Epidermal melanocyte (primary cell): ENCODE measurements around the gene SPTBN1.
A peak's percentile ranks its signal among the peaks of the same experiment; 100 is the strongest.

Experiments used
- DNase-seq: peaks from one replicate; pipeline ENCODE4 v3.0.0; 2011; ENCODE audit warnings: low spot score; ENCODE audit not compliant: insufficient read length

SPTBN1 gene

GRCh38 chr2:54606393-54606958, 150.3 kb downstream of the SPTBN1 start:
- no peak for DNase-seq

DNA sequence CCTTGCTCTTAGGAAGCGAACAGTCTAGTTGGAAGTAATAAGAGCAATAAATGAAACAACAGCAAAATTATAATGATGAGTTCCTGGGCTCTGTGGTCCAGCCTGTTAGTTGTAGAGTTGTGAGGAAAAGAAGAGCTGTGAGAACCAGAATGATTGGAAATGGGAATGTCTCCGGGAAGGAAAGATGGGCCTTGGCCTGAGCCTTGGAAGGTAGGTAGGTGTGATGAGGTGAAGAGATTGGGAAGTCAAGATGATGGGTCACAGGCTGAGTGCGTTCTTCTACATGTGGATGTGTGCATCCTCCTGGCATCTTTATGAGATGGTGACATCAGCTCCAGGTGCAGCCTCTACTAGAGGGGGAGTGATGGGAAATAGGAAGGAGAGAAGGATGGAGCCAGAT, 152.1 kb downstream of the SPTBN1 start:
- DNase-seq = no peak

- no peak for DNase-seq
Measured at GRCh38 chr2:54609241-54609640, 153.1 kb downstream of the SPTBN1 start.

DNA sequence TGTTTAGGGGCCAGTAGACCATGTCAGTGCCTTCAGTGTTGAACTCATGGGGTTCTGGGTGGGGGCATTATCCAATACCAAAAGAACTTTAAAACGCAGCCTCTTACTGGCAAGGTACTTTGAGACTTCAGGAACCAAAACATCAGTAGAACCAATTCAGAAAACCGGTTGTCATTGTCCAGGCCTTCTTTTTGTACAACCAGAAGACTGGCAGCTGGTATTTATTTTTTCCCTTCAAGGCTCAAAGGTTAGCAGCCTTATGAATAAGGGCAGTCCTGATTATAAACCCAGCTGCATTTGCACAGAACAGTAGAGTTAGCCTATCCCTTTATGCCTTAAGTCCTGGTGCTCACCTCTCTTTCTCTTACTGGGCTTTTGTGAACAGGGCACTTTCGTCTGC, 153.5 kb downstream of the SPTBN1 start:
- DNase-seq = no peak

DNA sequence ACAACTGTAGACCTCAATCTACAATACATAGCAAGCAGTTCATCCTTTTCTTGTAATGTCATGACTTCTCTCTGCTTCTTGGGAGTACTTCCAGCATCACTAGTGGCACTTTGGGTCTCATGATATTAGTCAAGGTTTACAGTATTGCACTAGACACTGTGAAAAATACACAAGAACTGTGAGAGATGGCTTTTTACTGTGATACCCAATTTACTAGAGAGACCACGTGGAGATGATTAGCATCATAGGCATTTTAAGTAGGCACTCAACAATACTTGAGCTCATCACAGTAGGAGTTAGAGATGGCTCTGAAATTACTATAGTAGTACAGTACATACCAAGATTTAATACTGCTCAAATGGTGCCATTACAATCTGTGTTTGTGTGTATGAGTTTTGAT, 154.6 kb downstream of the SPTBN1 start:
- no peak for DNase-seq

DNA sequence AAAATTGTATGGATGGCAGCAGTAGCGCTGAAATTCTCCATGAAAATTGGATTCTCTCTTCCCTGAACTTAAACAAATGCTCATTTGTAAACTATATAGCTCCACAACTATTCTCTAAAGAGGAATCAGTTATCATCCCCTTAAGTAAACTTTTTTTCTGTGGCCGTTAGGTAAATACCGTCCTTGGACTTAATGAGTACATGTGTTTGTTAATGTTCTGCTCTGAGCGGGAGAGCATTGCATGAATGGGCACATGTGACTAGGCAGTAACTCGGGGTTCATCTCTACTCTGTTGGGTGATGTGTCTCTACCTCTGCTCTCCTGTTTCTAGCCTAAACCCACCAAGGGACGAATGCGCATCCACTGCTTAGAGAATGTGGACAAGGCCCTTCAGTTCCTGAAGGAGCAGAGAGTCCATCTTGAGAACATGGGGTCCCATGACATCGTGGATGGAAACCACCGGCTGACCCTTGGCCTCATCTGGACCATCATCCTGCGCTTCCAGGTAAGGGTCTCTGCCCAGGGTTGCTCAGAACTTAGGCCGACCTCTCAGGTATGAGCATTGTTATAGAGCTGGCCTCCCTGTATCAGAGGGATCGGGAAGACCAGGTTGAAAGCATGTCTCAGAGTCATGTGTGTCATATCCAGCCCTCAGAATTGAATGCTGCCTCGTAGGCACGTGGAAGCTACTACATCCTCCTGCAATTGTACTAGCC, 155.9 kb downstream of the SPTBN1 start:
- DNase-seq = no peak

DNA sequence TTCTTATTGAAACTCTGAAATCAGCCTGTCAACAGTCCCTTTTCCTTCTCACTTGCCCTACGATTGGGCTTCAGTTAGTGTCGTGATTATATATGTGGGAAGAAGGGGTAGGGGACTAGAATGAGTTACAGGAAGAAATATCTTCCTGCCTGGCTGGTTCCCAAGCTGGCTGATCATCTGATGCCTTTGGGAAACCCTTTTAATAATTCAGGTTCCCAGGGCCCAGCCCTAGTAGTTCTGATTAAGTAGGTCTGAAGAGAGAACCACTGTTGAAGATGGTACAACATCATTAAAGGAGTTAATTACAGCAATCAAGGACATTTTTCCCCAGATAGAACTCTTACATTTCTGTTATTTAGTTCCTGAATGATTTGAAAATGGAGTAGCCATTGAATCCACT, 157.3 kb downstream of the SPTBN1 start:
- no peak for DNase-seq

DNA sequence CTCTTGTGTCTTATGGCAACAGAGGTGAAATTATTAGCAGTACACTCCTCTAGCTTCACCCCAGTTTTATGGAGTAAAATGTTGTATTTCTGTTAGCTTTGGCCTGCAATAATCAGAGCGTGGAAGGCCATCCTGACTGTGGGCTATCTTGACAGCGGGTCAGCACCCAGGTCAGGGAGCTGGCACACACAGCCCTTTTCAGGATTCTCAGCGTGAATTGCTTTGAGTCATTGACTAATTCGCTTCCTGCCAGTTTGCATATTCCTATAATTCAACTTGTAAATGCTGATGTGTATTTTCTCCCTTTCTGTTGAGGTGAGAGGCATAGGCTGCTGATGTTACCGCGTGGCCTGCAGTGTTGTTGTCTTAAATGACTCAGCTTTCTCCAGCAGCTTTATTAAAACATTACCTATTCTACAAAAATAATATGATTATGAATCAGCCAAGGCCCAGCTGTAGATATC, 157.7 kb downstream of the SPTBN1 start:
- no peak for DNase-seq

DNA sequence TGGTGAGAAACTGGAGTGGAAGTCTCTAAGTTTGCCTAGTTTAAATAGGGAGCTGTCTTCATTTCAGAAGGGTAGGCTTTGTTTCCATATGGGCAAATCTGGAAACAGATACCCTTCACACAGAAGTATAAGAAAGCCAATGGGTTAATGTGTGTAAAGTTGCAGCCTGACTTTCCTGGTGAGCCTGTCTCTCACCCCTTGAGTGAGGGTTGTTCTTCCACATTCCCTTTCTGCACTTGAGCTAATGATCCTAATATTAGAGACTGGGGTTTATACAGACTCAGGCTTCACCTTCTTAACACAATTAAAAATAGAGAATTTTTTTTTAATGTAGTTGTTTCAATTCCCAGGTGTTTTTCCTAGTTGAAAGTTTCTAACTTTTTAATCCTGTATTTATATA, 158.7 kb downstream of the SPTBN1 start:
- no peak for DNase-seq

DNA sequence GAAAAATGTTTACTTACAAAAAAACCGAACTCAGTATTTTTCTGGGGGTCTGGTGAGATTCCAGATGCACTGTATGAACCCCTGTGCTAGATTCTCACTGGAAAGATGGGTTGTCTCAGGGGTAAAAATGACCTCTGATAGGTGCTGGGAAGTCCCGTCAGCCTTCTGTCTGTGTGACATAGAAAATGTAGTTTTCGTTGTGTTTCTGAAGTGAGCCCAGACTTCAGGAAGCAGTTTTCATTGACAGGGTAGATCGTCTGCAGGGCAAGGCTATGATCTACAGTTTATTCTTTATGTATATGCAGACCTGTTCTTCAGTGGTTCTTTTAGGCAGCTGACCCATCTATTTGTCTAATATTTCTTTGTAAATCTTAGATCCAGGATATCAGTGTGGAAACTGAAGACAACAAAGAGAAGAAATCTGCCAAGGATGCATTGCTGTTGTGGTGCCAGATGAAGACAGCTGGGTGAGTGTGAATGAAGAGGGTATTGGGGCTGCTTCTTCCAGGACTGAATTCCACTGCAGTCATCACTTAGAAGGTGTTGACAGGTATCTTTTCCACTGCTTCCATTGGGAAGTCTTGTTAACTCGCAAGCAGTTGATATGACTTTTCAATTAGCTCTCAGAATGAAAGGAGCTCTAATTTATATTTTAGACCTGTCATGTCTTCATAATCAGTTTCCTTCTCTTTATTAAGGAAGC, 159.9 kb downstream of the SPTBN1 start:
- DNase-seq = no peak

DNA sequence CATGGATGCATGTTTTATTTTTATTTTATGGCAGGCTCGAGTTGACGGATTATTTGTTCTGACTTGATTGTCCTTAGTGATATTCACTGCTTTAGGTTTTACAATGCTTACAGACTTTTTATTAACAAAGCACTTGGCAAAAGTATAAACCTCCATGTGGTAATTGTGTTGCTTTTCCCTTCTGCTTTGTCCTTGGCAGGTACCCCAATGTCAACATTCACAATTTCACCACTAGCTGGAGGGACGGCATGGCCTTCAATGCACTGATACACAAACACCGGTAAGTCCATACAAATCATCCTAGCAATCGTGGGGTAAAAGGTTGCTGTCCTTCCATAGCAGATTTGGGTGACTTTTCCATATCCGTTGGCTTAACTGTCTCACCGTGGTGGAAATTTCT, 161.3 kb downstream of the SPTBN1 start:
- DNase-seq = no peak

DNA sequence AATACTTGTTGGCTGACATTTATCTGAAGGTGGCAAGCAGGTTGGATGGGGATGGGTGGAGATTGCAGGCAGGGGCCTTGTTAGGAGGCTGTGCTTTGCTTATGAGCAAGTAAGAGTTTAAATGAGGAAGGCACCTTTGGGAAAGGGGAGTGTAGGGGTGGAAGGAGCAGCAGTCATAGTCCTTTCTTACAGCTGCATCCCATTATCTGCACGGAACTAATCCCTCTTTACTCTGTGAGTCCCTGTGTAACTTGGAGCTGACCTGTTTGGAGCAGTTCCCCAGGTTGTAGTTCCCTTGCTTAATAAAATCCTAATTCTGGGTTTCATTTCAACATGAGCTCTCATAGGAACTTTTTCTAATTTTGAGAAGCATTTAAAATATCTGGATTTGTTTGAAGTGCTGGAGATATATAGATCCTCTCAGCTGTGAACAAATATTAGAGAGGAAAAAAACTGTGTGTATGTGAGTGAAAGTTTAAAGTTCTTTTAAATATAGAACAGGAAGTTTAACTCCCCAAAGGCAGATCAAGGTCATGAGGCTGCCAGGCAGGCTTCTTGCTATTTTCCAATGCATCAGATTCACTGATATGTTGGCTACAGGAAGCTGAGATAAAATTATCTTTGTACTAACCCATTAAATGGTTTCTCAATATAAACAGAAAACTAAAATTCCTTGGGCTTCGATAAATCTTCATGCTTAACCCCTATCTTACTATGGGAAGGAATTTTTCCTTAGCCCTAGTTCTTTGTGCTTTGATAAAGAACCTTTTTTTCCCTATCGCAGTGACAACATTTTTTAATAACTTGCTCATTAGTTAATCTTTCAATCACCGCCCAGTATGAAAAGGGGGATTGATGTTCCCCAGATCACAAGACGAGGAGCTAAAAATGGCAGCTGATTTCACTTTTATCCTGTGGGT, 162.8 kb downstream of the SPTBN1 start:
- peak; percentile 60 for DNase-seq

GRCh38 chr2:54619660-54620231, 163.6 kb downstream of the SPTBN1 start:
- no peak for DNase-seq

DNA sequence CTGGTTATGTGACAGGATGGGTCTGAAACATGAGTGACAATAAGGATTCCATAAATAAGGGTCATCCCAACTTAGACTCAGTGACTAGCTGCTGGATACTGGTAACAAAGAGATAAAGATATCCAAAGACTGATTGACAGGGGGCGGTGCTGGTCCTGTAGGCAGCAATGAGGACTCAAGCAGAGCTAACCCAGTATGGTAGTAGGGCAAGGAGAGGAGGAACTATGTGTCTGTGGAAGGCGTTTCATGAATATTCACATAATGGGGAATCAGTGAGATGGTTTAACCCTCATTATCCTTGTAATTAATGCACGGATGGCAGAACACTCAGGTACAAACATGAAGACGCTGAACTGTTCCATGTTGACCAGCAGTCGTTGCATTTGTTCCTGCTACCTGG, 164.8 kb downstream of the SPTBN1 start:
- no peak for DNase-seq

DNA sequence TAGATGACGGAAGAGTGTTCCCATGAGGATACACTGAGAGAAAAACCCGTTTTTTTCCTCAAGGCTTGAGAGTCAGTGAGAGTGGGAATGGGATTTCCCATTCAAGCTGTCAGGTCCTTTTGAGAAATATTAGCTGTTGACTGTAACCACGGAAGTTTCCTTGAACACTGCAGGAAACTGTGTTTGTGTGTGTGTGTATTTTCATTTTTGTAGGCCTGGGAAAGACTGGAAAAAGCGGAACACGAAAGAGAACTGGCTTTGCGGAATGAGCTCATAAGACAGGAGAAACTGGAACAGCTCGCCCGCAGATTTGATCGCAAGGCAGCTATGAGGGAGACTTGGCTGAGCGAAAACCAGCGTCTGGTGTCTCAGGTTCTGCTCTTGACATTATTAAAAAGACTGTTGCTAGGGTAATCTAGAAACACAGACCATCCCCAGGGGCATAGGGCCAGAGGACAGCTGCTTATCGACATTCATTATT, 168.5 kb downstream of the SPTBN1 start:
- DNase-seq = no peak

DNA sequence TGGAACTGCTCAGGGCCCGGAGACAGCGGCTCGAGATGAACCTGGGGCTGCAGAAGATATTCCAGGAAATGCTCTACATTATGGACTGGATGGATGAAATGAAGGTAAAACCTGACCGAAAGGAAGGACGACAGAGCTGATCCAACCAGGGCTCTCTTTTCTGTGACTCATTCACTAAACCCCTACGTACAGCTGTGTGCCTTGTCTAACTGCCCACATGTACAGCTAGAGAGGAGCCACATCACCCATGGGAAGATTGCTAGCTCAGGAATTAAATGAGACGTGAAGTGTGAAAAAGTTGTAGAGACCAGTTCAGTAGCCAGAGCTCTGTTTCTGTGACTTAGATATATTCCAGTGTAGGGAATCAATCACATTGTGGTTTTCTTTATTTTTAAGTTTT, 170.0 kb downstream of the SPTBN1 start:
- no peak for DNase-seq

GRCh38 chr2:54626884-54627283, 170.8 kb downstream of the SPTBN1 start:
- no peak for DNase-seq

- no peak for DNase-seq
Measured at GRCh38 chr2:54627973-54628372, 171.8 kb downstream of the SPTBN1 start.

- no peak for DNase-seq
Measured at GRCh38 chr2:54628418-54628817, 172.3 kb downstream of the SPTBN1 start.

- DNase-seq = no peak
Measured at GRCh38 chr2:54628957-54629356, 172.8 kb downstream of the SPTBN1 start.

GRCh38 chr2:54629390-54629789, 173.3 kb downstream of the SPTBN1 start:
- no peak for DNase-seq
